Activated naive CD4-positive, alpha-beta T cell treated with anti-CD3 and anti-CD28 coated beads, Interleukin-2, amount 10 ng/mL, durations not matched to agents 7 days and 5 days (primary cell): Measurements from ENCODE around the gene KIAA1755.
"Not testable (repeated sequence)": the region's sequence is repeated elsewhere in the genome, so short reads cannot be mapped to it uniquely, and the experiment has no call there.

Source experiments
- CTCF ChIA-PET: fragments of 350-600 bp; sonication (Branson Sonifier 250); formaldehyde crosslinking; loops from one replicate; lab custom pipeline; 2021; ENCODE audit warnings: antibody characterized with exemption; lab: Charles Lee
- DNase-seq: peaks from one replicate; pipeline ENCODE4 v3.0.0-alpha.2; 2020
- H3K27ac Mint-ChIP-seq: one replicate; pipeline ENCODE4 v1.8.0; 2021; ENCODE audit warnings: mild to moderate bottlenecking, moderate library complexity, mixed read lengths
- H3K27me3 Mint-ChIP-seq: one replicate; pipeline ENCODE4 v1.8.0; 2021; ENCODE audit warnings: mild to moderate bottlenecking, mixed read lengths
- H3K36me3 Mint-ChIP-seq: one replicate; pipeline ENCODE4 v1.8.0; 2021; ENCODE audit warnings: mixed read lengths
- H3K4me1 Mint-ChIP-seq: one replicate; pipeline ENCODE4 v1.8.0; 2021; ENCODE audit warnings: mixed read lengths
- H3K4me3 Mint-ChIP-seq: one replicate; pipeline ENCODE4 v1.8.0; 2021; ENCODE audit warnings: mild to moderate bottlenecking, moderate library complexity, mixed read lengths
- H3K9me3 Mint-ChIP-seq: one replicate; pipeline ENCODE4 v1.8.0; 2021; ENCODE audit warnings: mixed read lengths

The KIAA1755 gene

GRCh38 chr20:38247725-38248124 lies 12.8 kb downstream of the KIAA1755 start:
- H3K4me3 Mint-ChIP-seq, DNase-seq, H3K36me3 Mint-ChIP-seq, H3K27ac Mint-ChIP-seq, H3K4me1 Mint-ChIP-seq, CTCF ChIA-PET, H3K27me3 Mint-ChIP-seq: not testable (repeated sequence)
- peaks cover 16% of the 10 kb centered on the region for H3K9me3 Mint-ChIP-seq

- no peak for DNase-seq
- Mint-ChIP-seq H3K9me3 (peaks cover 20% of the 10 kb centered on the region), H3K4me3 (no peak overlapping the region), H3K27me3 (peaks cover 8% of the 10 kb centered on the region), H3K36me3 (no peaks in the 10 kb centered on the region), H3K4me1 (no peaks in the 10 kb centered on the region), H3K27ac (no peak overlapping the region)
- CTCF ChIA-PET: no interaction called here
Measured at GRCh38 chr20:38247166-38247509, 13.4 kb downstream of the KIAA1755 start.

DNA sequence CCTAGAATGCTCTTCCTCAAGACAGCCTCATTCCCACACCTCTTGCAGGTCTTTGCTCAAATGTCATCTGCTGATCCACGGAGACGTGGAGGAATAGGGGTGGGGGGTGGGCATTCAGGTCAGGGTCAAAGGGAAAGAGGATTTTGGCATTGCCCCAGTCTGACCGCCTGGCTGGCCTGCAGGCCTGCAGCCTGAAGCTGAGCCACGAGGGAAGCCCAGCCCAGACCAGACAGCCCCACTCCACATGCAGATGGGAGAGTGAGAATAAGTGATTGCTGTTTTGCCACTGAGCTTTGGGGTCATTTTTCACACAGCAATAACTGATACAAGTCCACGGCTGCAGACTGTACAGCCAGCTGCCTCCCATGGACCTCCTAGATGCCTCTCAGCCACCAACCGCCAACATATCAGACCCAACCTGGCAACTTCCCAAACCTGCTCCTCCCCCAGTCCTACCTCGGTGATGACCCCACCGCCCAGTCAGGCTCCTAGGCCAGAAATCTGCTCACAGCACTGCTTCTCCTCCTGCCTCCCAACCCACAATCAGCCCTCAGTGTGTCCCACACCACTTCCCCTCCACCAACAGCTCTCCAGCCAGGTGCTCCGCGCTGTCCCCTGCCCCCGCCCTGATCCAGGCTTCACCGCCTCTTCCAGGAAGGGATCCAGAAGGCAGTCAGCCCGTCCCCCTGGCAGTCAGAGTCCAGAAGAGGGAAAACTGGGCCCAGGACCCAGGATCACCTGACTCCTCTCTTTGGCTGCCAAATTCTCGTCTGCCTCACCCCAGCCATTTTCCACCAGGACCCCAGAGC lies 14.0 kb downstream of the KIAA1755 start:
- Mint-ChIP-seq H3K27ac (no peak overlapping the region), H3K9me3 (peaks cover 25% of the 10 kb centered on the region), H3K4me1 (no peaks in the 10 kb centered on the region), H3K36me3 (no peaks in the 10 kb centered on the region), H3K4me3 (no peak overlapping the region), H3K27me3 (peaks cover 8% of the 10 kb centered on the region)
- CTCF ChIA-PET: no interaction called here
- DNase-seq: no peak

- Mint-ChIP-seq H3K9me3 (peaks cover 29% of the 10 kb centered on the region), H3K36me3 (no peaks in the 10 kb centered on the region), H3K4me3 (no peak overlapping the region), H3K4me1 (no peaks in the 10 kb centered on the region), H3K27ac (no peak overlapping the region), H3K27me3 (peaks cover 8% of the 10 kb centered on the region)
- no peak for DNase-seq
- CTCF ChIA-PET: no interaction called here
Measured at GRCh38 chr20:38245753-38246152, 14.8 kb downstream of the KIAA1755 start.

DNA sequence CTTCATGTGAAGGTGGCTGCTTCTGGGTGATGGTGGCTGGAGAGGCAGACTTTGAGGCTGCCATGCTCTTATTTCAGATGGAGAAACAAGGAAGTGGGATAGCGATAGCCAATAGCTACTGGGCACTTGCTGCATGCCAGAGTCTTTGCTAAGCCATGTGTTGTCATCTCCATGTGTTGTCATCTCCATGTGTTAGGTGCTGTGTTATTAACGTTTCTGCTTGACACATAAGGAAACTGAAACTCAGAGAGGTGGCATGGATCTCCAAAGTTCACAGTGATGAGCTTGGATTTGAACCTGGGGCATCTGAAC lies 16.9 kb downstream of the KIAA1755 start:
- Mint-ChIP-seq H3K9me3 (peaks cover 29% of the 10 kb centered on the region), H3K4me1 (no peaks in the 10 kb centered on the region), H3K27ac (no peak overlapping the region), H3K36me3 (no peaks in the 10 kb centered on the region), H3K4me3 (no peak overlapping the region), H3K27me3 (peaks cover 10% of the 10 kb centered on the region)
- DNase-seq: no peak
- CTCF ChIA-PET: interaction anchor here (0.6 to 1.2 kb wide), 2 partner anchors 13 to 205 kb away, joined by 3 read pairs; no protein-coding TSS in a partner anchor

GRCh38 chr20:38242848-38243708 lies 17.5 kb downstream of the KIAA1755 start:
- DNase-seq: peak; percentile 31
- H3K36me3 Mint-ChIP-seq: no peaks in the 10 kb centered on the region
- no peaks in the 10 kb centered on the region for H3K4me1 Mint-ChIP-seq
- CTCF ChIA-PET: interaction anchor here (1.1 to 1.5 kb wide), 2 partner anchors 10 to 21 kb away, joined by 3 read pairs; no protein-coding TSS in a partner anchor
- no peak overlapping the region for H3K27ac Mint-ChIP-seq
- peaks cover 29% of the 10 kb centered on the region for H3K9me3 Mint-ChIP-seq
- H3K27me3 Mint-ChIP-seq: peaks cover 10% of the 10 kb centered on the region
- H3K4me3 Mint-ChIP-seq: no peak overlapping the region

- H3K4me1 Mint-ChIP-seq: no peaks in the 10 kb centered on the region
- CTCF ChIA-PET: no interaction called here
- no peak overlapping the region for H3K27ac Mint-ChIP-seq
- H3K9me3 Mint-ChIP-seq: peaks cover 29% of the 10 kb centered on the region
- no peak overlapping the region for H3K4me3 Mint-ChIP-seq
- DNase-seq: no peak
- H3K36me3 Mint-ChIP-seq: no peaks in the 10 kb centered on the region
- peaks cover 10% of the 10 kb centered on the region for H3K27me3 Mint-ChIP-seq
Measured at GRCh38 chr20:38241201-38241600, 19.3 kb downstream of the KIAA1755 start.

GRCh38 chr20:38239441-38239840 lies 21.1 kb downstream of the KIAA1755 start:
- peaks cover 6% of the 10 kb centered on the region for H3K27me3 Mint-ChIP-seq

DNA sequence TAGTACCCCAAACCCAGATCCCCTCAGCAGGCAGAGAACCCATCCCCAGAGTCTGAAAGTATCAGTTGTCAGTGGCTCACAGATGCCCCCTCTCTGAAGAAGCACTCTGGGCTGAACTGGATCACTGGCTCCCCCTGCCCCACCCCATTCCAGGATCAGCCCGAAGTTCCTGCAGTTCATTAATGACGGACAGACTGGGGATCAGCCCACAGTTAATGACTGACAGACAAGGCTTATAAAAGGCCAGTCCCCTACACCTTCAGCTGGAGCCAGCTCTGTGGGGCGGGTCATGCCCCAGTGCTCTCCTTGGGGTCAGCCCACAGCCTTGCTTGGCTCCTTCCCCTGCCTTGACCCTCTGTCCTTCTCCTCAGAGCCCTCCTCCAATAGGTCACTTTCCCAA lies 21.7 kb downstream of the KIAA1755 start:
- peaks cover 23% of the 10 kb centered on the region for H3K9me3 Mint-ChIP-seq
- H3K27ac Mint-ChIP-seq: no peak overlapping the region
- no peaks in the 10 kb centered on the region for H3K36me3 Mint-ChIP-seq
- DNase-seq: no peak
- H3K4me1 Mint-ChIP-seq: no peaks in the 10 kb centered on the region
- peaks cover 6% of the 10 kb centered on the region for H3K27me3 Mint-ChIP-seq
- H3K4me3 Mint-ChIP-seq: no peak overlapping the region
- CTCF ChIA-PET: no interaction called here

More at GRCh38 chr20:38239441-38239840, 21.1 kb downstream of the KIAA1755 start:
- H3K9me3 Mint-ChIP-seq: peaks cover 28% of the 10 kb centered on the region
- H3K4me3 Mint-ChIP-seq: no peak overlapping the region
- CTCF ChIA-PET: no interaction called here
- H3K4me1 Mint-ChIP-seq: no peaks in the 10 kb centered on the region
- DNase-seq: no peak
- no peak overlapping the region for H3K27ac Mint-ChIP-seq
- no peaks in the 10 kb centered on the region for H3K36me3 Mint-ChIP-seq

- CTCF ChIA-PET: interaction anchor here (1.4 kb wide), 1 partner anchor 11 kb away, joined by 3 read pairs; no protein-coding TSS in a partner anchor
- no peaks in the 10 kb centered on the region for H3K4me1 Mint-ChIP-seq
Measured at GRCh38 chr20:38237381-38237780, 23.2 kb downstream of the KIAA1755 start.

GRCh38 chr20:38231531-38232121 lies 28.9 kb downstream of the KIAA1755 start:
- Mint-ChIP-seq H3K27me3 (peaks cover 18% of the 10 kb centered on the region), H3K9me3 (no peaks in the 10 kb centered on the region), H3K27ac (no peak overlapping the region), H3K4me3 (no peak overlapping the region), H3K4me1 (peaks cover 5% of the 10 kb centered on the region), H3K36me3 (no peaks in the 10 kb centered on the region)
- CTCF ChIA-PET: interaction anchor here (1.2 kb wide), 1 partner anchor 11 kb away, joined by 9 read pairs; no protein-coding TSS in a partner anchor
- DNase-seq: no peak

More at GRCh38 chr20:38237381-38237780, 23.2 kb downstream of the KIAA1755 start:
- no peak overlapping the region for H3K4me3 Mint-ChIP-seq
- peaks cover 12% of the 10 kb centered on the region for H3K9me3 Mint-ChIP-seq
- no peak overlapping the region for H3K27ac Mint-ChIP-seq
- H3K36me3 Mint-ChIP-seq: no peaks in the 10 kb centered on the region
- DNase-seq: no peak
- peaks cover 6% of the 10 kb centered on the region for H3K27me3 Mint-ChIP-seq

DNA sequence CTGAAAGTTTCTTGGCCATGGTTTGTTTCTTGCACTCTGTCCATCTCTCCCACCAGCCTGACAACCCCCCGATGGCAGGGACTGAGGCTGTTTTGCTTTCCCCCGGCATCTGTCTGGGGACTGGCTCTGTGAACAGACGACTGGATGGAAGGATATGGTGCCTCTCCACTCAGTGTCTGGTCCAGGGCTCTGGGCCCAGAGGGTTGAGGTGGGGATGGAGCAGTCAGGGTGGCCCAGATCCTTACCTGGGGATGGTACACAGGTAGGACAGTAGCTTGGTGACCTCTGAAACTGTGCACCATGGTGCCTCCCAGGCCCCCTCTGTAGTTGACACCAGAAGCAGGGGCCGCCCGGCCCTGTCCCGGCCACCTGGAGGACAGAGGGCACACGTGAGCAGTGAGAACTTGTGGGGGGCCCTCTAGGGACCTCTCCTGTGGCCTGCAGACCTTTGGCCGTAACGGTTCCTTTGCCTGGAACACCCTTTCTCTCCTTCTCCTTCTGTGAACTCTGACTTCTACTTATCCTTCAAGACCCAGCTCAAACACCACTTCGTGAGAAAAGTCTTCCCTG lies 29.5 kb downstream of the KIAA1755 start:
- Mint-ChIP-seq H3K27ac (no peak overlapping the region), H3K36me3 (no peaks in the 10 kb centered on the region), H3K9me3 (no peaks in the 10 kb centered on the region), H3K27me3 (peaks cover 18% of the 10 kb centered on the region), H3K4me1 (peaks cover 5% of the 10 kb centered on the region), H3K4me3 (no peak overlapping the region)
- CTCF ChIA-PET: interaction anchor here (1.2 kb wide), 1 partner anchor 10 kb away, joined by 9 read pairs; no protein-coding TSS in a partner anchor
- no peak for DNase-seq

DNA sequence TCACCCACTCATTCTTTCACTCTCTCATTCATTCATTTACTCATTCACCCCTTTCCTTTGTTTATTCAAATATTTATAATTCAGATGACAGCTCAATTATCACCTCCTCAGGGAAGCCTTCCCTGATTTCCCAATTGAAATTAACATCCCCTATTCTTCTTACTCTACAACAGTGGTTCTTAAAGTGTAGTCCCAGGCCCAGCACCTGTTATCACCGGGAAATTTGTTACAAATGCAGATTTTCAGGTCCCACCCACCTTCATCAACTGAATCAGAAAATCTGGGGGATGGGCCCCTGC lies 30.3 kb downstream of the KIAA1755 start:
- no peak overlapping the region for H3K27ac Mint-ChIP-seq
- CTCF ChIA-PET: interaction anchor here (0.7 kb wide), 1 partner anchor 34 kb away, joined by 3 read pairs; no protein-coding TSS in a partner anchor
- no peak for DNase-seq
- H3K4me3 Mint-ChIP-seq: no peak overlapping the region
- H3K4me1 Mint-ChIP-seq: peaks cover 5% of the 10 kb centered on the region
- H3K36me3 Mint-ChIP-seq: no peaks in the 10 kb centered on the region
- no peaks in the 10 kb centered on the region for H3K9me3 Mint-ChIP-seq
- H3K27me3 Mint-ChIP-seq: peaks cover 18% of the 10 kb centered on the region
